Fibroblast of villous mesenchyme (primary cell): ENCODE data around the gene CXCR6. TPM values are rescaled to one million over a fixed set of nuclear protein-coding genes. Genes with fewer than 3 reads are reported as not detected.
A peak's percentile ranks its signal among the peaks of the same experiment; 100 is the strongest.

Experiments
- DNase-seq: peaks from one replicate; pipeline ENCODE4 v3.0.0-alpha.2; 2010; ENCODE audit warnings: low read depth
- H3K4me3 ChIP-seq: 2 replicates; pipeline ENCODE4 v1.5.1; 2011; ENCODE audit warnings: low read depth, mild to moderate bottlenecking, low read length
- CTCF ChIP-seq: IDR thresholded peaks from 2 replicates; pipeline ENCODE4 v1.5.1; 2012; ENCODE audit warnings: low read depth, mild to moderate bottlenecking, low read length; ENCODE audit not compliant: insufficient read depth
- total RNA-seq: library from RNA; depleted of rRNA; stranded (reverse); fragments of >200 nt; gene quantifications from 2 replicates; pipeline ENCODE4 v1.2.3, GENCODE V29; 2012

The CXCR6 gene
- total RNA-seq, 1 donor, result under 0.01 TPM

- DNase-seq, result no peak
- no peak overlapping the region for H3K4me3 ChIP-seq
- TF ChIP-seq CTCF, result no peak
Observed at GRCh38 chr3:45912435-45912834, 30.8 kb upstream of the CXCR6 start.

GRCh38 chr3:45914362-45915058 is 28.8 kb upstream of the CXCR6 start:
- H3K4me3 ChIP-seq, result no peak overlapping the region
- DNase-seq, result no peak
- TF ChIP-seq CTCF, result no peak

- TF ChIP-seq CTCF, result no peak
- H3K4me3 ChIP-seq, result no peak overlapping the region
- DNase-seq, result no peak
Observed at GRCh38 chr3:45915059-45915439, 28.2 kb upstream of the CXCR6 start.

- H3K4me3 ChIP-seq, result no peak overlapping the region
- peak; percentile 94 for DNase-seq
- no peak for TF ChIP-seq CTCF
Observed at GRCh38 chr3:45915518-45916231, 27.6 kb upstream of the CXCR6 start.

- no peak for DNase-seq
- no peak for TF ChIP-seq CTCF
- no peak overlapping the region for H3K4me3 ChIP-seq
Observed at GRCh38 chr3:45917146-45917898, 25.9 kb upstream of the CXCR6 start.

GRCh38 chr3:45921158-45922038 is 21.9 kb upstream of the CXCR6 start:
- no peak for DNase-seq
- H3K4me3 ChIP-seq, result no peak overlapping the region
- no peak for TF ChIP-seq CTCF
